ENCODE results near the gene SLC22A14. TPM values are rescaled to one million over a fixed set of nuclear protein-coding genes. Genes with fewer than 3 reads are reported as not detected.

SLC22A14 gene
- total RNA-seq, 2 donors from 2014 or later = 0.28 TPM; not detected in 1

GRCh38 chr3:38331257-38332022 lies 49.3 kb downstream of the SLC22A14 start:
- DNase-seq (ENCODE audit: low spot score) = no peak
- ATAC-seq = no peak
- H3K4me3 Mint-ChIP-seq = no peak overlapping the region
- H3K4me1 Mint-ChIP-seq (ENCODE audit: low read depth in 2 of 2) = peaks cover 10 to 12% of the 10 kb centered on the region in 2 donors
- H3K36me3 Mint-ChIP-seq = no peaks in the 10 kb centered on the region
- no peaks in the 10 kb centered on the region for H3K9me3 Mint-ChIP-seq
- H3K27ac Mint-ChIP-seq = no peak overlapping the region
- peaks cover 7 to 13% of the 10 kb centered on the region in 2 donors for H3K27me3 Mint-ChIP-seq

- Mint-ChIP-seq H3K4me3 (no peak overlapping the region), H3K36me3 (no peaks in the 10 kb centered on the region), H3K27me3 (peaks cover 6 to 13% of the 10 kb centered on the region in 2 donors), H3K9me3 (no peaks in the 10 kb centered on the region), H3K27ac (no peak overlapping the region), H3K4me1 (ENCODE audit: low read depth in 2 of 2) (peaks cover 10 to 12% of the 10 kb centered on the region in 2 donors)
- ATAC-seq = no peak
- DNase-seq (ENCODE audit: low spot score) = no peak
Observed at GRCh38 chr3:38332201-38332600, 50.1 kb downstream of the SLC22A14 start.

DNA sequence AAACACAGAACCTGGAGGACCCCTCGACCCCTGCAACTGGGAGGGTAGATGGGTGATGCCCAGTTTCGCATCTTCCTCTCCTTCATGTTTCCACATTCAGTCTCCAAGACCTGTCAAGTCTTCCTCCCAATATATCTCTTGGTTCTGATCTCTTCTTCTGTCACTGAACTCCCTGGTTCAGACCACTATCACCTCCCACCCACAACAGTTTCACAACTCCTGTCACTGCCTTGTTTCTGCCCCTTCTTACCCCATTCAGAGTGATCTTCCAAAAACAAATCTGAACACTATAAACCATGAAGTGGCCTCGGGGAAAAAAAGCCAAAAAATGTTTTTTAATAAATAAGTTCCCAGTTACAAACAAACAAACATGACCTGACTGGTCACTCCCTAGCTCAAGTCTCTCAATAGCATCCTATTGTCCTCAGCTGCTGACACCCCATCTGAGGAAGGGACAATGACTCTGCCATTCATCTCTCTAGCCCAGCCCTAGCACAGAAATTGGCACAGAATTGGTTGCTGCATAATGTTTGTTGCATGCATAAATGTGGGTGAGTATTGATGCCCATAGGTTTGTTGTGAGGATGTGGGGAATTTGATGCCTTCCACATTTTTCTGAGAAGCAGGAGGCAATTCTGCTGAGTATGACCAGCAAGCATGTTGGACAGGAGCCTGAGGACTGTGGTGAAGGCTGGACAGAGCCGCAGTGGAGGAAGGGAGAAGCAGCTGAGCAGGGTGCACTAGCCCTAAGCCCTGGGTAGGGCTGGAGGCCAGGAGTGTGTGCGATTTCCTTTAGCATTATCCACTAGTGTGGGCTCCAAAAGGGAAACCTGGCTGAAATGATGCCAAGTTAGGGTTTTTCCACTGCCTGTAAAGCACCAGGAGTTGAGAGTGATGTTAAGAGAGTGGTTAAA lies 52.3 kb downstream of the SLC22A14 start:
- Mint-ChIP-seq H3K36me3 (no peaks in the 10 kb centered on the region), H3K4me3 (no peak overlapping the region), H3K4me1 (ENCODE audit: low read depth in 2 of 2) (peaks cover 10 to 12% of the 10 kb centered on the region in 2 donors), H3K27ac (no peak overlapping the region), H3K27me3 (peaks cover 5 to 13% of the 10 kb centered on the region in 2 donors), H3K9me3 (no peaks in the 10 kb centered on the region)
- DNase-seq (ENCODE audit: low spot score) = no peak
- peak; percentile 58 to 59 for ATAC-seq

DNA sequence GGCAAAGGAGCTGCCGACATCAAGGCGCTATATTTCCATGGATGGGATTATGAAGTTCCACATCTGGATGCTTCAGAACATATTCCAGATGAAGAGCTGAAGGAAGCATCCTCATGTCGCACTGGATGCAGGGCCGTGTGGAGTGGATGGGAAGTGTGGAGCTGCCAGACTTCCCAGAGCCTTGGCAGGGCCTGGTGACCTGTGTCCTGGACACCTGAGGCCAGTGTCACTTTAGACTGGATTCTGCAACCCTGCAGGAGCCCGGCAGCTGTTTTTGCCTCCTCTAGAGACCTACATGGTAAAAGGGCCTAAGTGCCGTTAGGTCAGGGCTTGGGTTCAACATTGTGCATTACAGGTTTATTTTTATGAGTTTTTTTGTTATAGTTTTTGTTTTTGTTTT lies 53.2 kb downstream of the SLC22A14 start:
- H3K4me3 Mint-ChIP-seq = no peak overlapping the region
- ATAC-seq (no peak), DNase-seq (ENCODE audit: low spot score) (no peak)
- no peaks in the 10 kb centered on the region for H3K36me3 Mint-ChIP-seq
- H3K27me3 Mint-ChIP-seq = peaks cover 5 to 13% of the 10 kb centered on the region in 2 donors
- peaks cover 10 to 12% of the 10 kb centered on the region in 2 donors for H3K4me1 Mint-ChIP-seq (ENCODE audit: low read depth in 2 of 2)
- no peak overlapping the region for H3K27ac Mint-ChIP-seq
- no peaks in the 10 kb centered on the region for H3K9me3 Mint-ChIP-seq

GRCh38 chr3:38337703-38338102 lies 55.6 kb downstream of the SLC22A14 start:
- H3K9me3 Mint-ChIP-seq = no peaks in the 10 kb centered on the region
- peaks cover 5 to 13% of the 10 kb centered on the region in 2 donors for H3K27me3 Mint-ChIP-seq
- no peak overlapping the region for H3K27ac Mint-ChIP-seq
- no peak overlapping the region for H3K4me3 Mint-ChIP-seq
- ATAC-seq (no peak), DNase-seq (ENCODE audit: low spot score) (no peak)
- H3K36me3 Mint-ChIP-seq = no peaks in the 10 kb centered on the region
- H3K4me1 Mint-ChIP-seq (ENCODE audit: low read depth in 2 of 2) = peaks cover 10 to 12% of the 10 kb centered on the region in 2 donors

- H3K36me3 Mint-ChIP-seq = no peaks in the 10 kb centered on the region
- H3K9me3 Mint-ChIP-seq = no peaks in the 10 kb centered on the region
- DNase-seq (ENCODE audit: low spot score) (no peak), ATAC-seq (no peak)
- peaks cover 0 to 8% of the 10 kb centered on the region in 2 donors for H3K27me3 Mint-ChIP-seq
- no peaks in the 10 kb centered on the region for H3K4me1 Mint-ChIP-seq (ENCODE audit: low read depth in 2 of 2)
- H3K27ac Mint-ChIP-seq = no peak overlapping the region
- H3K4me3 Mint-ChIP-seq = no peak overlapping the region
Observed at GRCh38 chr3:38343797-38344594, 61.9 kb downstream of the SLC22A14 start.

- no peak for ATAC-seq
Observed at GRCh38 chr3:38345879-38346586, 63.9 kb downstream of the SLC22A14 start.

GRCh38 chr3:38346587-38347410 lies 64.7 kb downstream of the SLC22A14 start, which contains the start of gene XYLB:
XYLB (plus strand) TSS chr3:38346785; CDS start chr3:38346869, 84 bp downstream.
- ATAC-seq = peak; percentile 98 to 99
- Mint-ChIP-seq H3K27ac (peak within 1 kb of the TSS in 1 of 2 donors; percentile 35), H3K9me3 (no peaks in the 10 kb centered on the region), H3K4me1 (ENCODE audit: low read depth in 2 of 2) (no peaks in the 10 kb centered on the region), H3K36me3 (no peaks in the 10 kb centered on the region), H3K27me3 (peaks cover 0 to 8% of the 10 kb centered on the region in 2 donors), H3K4me3 (peak within 1 kb of the TSS; percentile 78)
- peak; percentile 90 for DNase-seq (ENCODE audit: low spot score)

More at GRCh38 chr3:38345879-38346586, 63.9 kb downstream of the SLC22A14 start:
- Mint-ChIP-seq H3K4me1 (ENCODE audit: low read depth in 2 of 2) (no peaks in the 10 kb centered on the region), H3K9me3 (no peaks in the 10 kb centered on the region), H3K4me3 (peak overlapping the region; percentile 78), H3K36me3 (no peaks in the 10 kb centered on the region), H3K27me3 (peaks cover 0 to 8% of the 10 kb centered on the region in 2 donors), H3K27ac (peak overlapping the region in 1 of 2 donors; percentile 35)
- no peak for DNase-seq (ENCODE audit: low spot score)

- Mint-ChIP-seq H3K27me3 (peaks cover 0 to 8% of the 10 kb centered on the region in 2 donors), H3K27ac (no peak overlapping the region), H3K4me3 (peak overlapping the region; percentile 78)
Observed at GRCh38 chr3:38347421-38348200, 65.5 kb downstream of the SLC22A14 start.

GRCh38 chr3:38348903-38349302 lies 66.8 kb downstream of the SLC22A14 start:
- Mint-ChIP-seq H3K27me3 (peaks cover 0 to 5% of the 10 kb centered on the region in 2 donors), H3K36me3 (no peaks in the 10 kb centered on the region)

More at GRCh38 chr3:38347421-38348200, 65.5 kb downstream of the SLC22A14 start:
- DNase-seq (ENCODE audit: low spot score) = no peak
- H3K4me1 Mint-ChIP-seq (ENCODE audit: low read depth in 2 of 2) = no peaks in the 10 kb centered on the region
- H3K36me3 Mint-ChIP-seq = no peaks in the 10 kb centered on the region
- H3K9me3 Mint-ChIP-seq = no peaks in the 10 kb centered on the region
- no peak for ATAC-seq

GRCh38 chr3:38349684-38350359 lies 67.7 kb downstream of the SLC22A14 start:
- no peak for DNase-seq (ENCODE audit: low spot score)

More at GRCh38 chr3:38348903-38349302, 66.8 kb downstream of the SLC22A14 start:
- Mint-ChIP-seq H3K4me3 (no peak overlapping the region), H3K27ac (no peak overlapping the region), H3K4me1 (ENCODE audit: low read depth in 2 of 2) (no peaks in the 10 kb centered on the region), H3K9me3 (no peaks in the 10 kb centered on the region)
- ATAC-seq = no peak
- DNase-seq (ENCODE audit: low spot score) = no peak

More at GRCh38 chr3:38349684-38350359, 67.7 kb downstream of the SLC22A14 start:
- no peak overlapping the region for H3K4me3 Mint-ChIP-seq
- H3K27me3 Mint-ChIP-seq = no peaks in the 10 kb centered on the region
- H3K27ac Mint-ChIP-seq = no peak overlapping the region
- no peaks in the 10 kb centered on the region for H3K36me3 Mint-ChIP-seq
- no peak for ATAC-seq
- no peaks in the 10 kb centered on the region for H3K9me3 Mint-ChIP-seq
- no peaks in the 10 kb centered on the region for H3K4me1 Mint-ChIP-seq (ENCODE audit: low read depth in 2 of 2)

Measured in natural killer cell treated with Interleukin-12 subunit alpha and Interleukin-12 subunit beta and Interleukin-15 and Interleukin-18, amount 100 ng/mL, for 72 hours (primary cell).